ENCODE data around the gene TLE3. TPM values are rescaled to one million over a fixed set of nuclear protein-coding genes. Genes with fewer than 3 reads are reported as not detected.

Gene TLE3
- total and polyA plus RNA-seq, 8 donors = 12.5 to 37.2 (median 18.9) TPM

- no peaks in the 10 kb centered on the region for H3K27me3 ChIP-seq
- H3K36me3 ChIP-seq = no peaks in the 10 kb centered on the region
- no peak overlapping the region for H3K27ac ChIP-seq
- FAIRE-seq (no peak), DNase-seq (no peak), ATAC-seq (no peak)
- H3K4me3 ChIP-seq = no peak overlapping the region
- intact Hi-C loops (cut with DNase I) = no loop called here
- no peak for TF ChIP-seq CTCF (IDR thresholded peaks at IDR 0.05)
- H3K9me3 ChIP-seq = no peaks in the 10 kb centered on the region
- 82 to 87% methylated on average over 8 of the region's 8 CpGs for WGBS, 2 donors
- no peaks in the 10 kb centered on the region for H3K4me1 ChIP-seq
Observed at GRCh38 chr15:70013656-70014313, 83.9 kb downstream of the TLE3 start.

- ATAC-seq = no peak
- FAIRE-seq = no peak
- intact Hi-C loops (cut with DNase I) = no loop called here
Observed at GRCh38 chr15:70012895-70013294, 84.8 kb downstream of the TLE3 start.

GRCh38 chr15:70008697-70009290, 88.9 kb downstream of the TLE3 start:
- 73 to 81% methylated on average over 3 of the region's 3 CpGs for WGBS, 2 donors
- H3K27ac ChIP-seq = no peak overlapping the region
- FAIRE-seq = no peak
- H3K27me3 ChIP-seq = no peaks in the 10 kb centered on the region
- H3K4me1 ChIP-seq = no peaks in the 10 kb centered on the region
- DNase-seq = no peak
- no peak overlapping the region for H3K4me3 ChIP-seq
- TF ChIP-seq CTCF (IDR thresholded peaks at IDR 0.05) = no peak
- no peaks in the 10 kb centered on the region for H3K36me3 ChIP-seq
- peak in 2 of 4 donors; percentile 15 to 21 for ATAC-seq
- H3K9me3 ChIP-seq = no peaks in the 10 kb centered on the region
- intact Hi-C loops (cut with DNase I) = no loop called here

More at GRCh38 chr15:70012895-70013294, 84.8 kb downstream of the TLE3 start:
- TF ChIP-seq CTCF (IDR thresholded peaks at IDR 0.05) = no peak
- H3K4me3 ChIP-seq = no peak overlapping the region
- 88 to 96% methylated on average over 4 of the region's 4 CpGs for WGBS, 2 donors
- no peaks in the 10 kb centered on the region for H3K9me3 ChIP-seq
- H3K27ac ChIP-seq = no peak overlapping the region
- H3K36me3 ChIP-seq = no peaks in the 10 kb centered on the region
- no peak for DNase-seq
- no peaks in the 10 kb centered on the region for H3K27me3 ChIP-seq
- H3K4me1 ChIP-seq = no peaks in the 10 kb centered on the region

- ATAC-seq (no peak), DNase-seq (no peak), FAIRE-seq (no peak)
- no peak overlapping the region for H3K27ac ChIP-seq
- no peaks in the 10 kb centered on the region for H3K36me3 ChIP-seq
- intact Hi-C loops (cut with DNase I) = no loop called here
- no peaks in the 10 kb centered on the region for H3K27me3 ChIP-seq
- no peak overlapping the region for H3K4me3 ChIP-seq
- H3K9me3 ChIP-seq = no peaks in the 10 kb centered on the region
- 77 to 83% methylated on average over 10 to 12 of the region's 12 CpGs for WGBS, 2 donors
- TF ChIP-seq CTCF (IDR thresholded peaks at IDR 0.05) = no peak
- no peaks in the 10 kb centered on the region for H3K4me1 ChIP-seq
Observed at GRCh38 chr15:70006259-70007147, 91.2 kb downstream of the TLE3 start.
